ENCODE data around the gene C16orf74. TPM values are rescaled to one million over a fixed set of nuclear protein-coding genes. Genes with fewer than 3 reads are reported as not detected.

The C16orf74 gene
- polyA plus RNA-seq, 2 of the 4 experiments (the other 2 are of a cell fraction), result 3.8 to 9.1 TPM

GRCh38 chr16:85719605-85720301 lies 31.1 kb downstream of the C16orf74 start:
- ATAC-seq, result no peak
- H3K27ac ChIP-seq, result 0 out of 6 replicates have a peak overlapping the region, but pooled peaks of 1 of the 2 experiments have one; percentile 17
- no peak for TF ChIP-seq ZNF302 (CRISPR knock-in tag; IDR thresholded peaks at IDR 0.05)
- no peak for TF ChIP-seq HDAC2 (IDR thresholded peaks at IDR 0.05)
- TF ChIP-seq CBX2 (IDR thresholded peaks at IDR 0.05; ENCODE audit: borderline replicate concordance, low read depth), result no peak
- TF ChIP-seq KDM1A (IDR thresholded peaks at IDR 0.05; ENCODE audit: low read depth), result no peak
- TF ChIP-seq RFX5 (IDR thresholded peaks at IDR 0.05), result no peak
- no peak for TF ChIP-seq GATA3 (IDR thresholded peaks at IDR 0.05; ENCODE audit: borderline replicate concordance)
- no peak for TF ChIP-seq CBX8 (IDR thresholded peaks at IDR 0.05)
- TF ChIP-seq USF2 (IDR thresholded peaks at IDR 0.05), result no peak
- no peak overlapping the region for H3K4me2 ChIP-seq
- H3K9me3 ChIP-seq, result no peaks in the 10 kb centered on the region
- no peak overlapping the region for H3K4me3 ChIP-seq
- POLR2A ChIA-PET, result no interaction called here
- CTCF ChIA-PET, result interaction anchor here (0.6 to 10.7 kb wide), 31 partner anchors 10 to 1472 kb away, joined by 3 to 130 read pairs (median 4); partner anchors contain the start of gene GINS2
- DNase-seq (ENCODE audit: low read depth in 1 of 2, low spot score in 1 of 2), result no peak
- H3K4me1 ChIP-seq, result no peaks in the 10 kb centered on the region
- FAIRE-seq, result no peak
- WGBS (ENCODE audit: missing lambda C conversion rate), result 78% methylated on average over 11 of the region's 11 CpGs

- Histone ChIP-seq H3K4me1 (no peaks in the 10 kb centered on the region), H3K27ac (no peak overlapping the region), H3K4me2 (no peak overlapping the region), H3K9me3 (no peaks in the 10 kb centered on the region), H3K4me3 (no peak overlapping the region)
- ATAC-seq (peak; percentile 48 to 78; a peak in 4 of 6 replicates), FAIRE-seq (no peak), DNase-seq (ENCODE audit: low read depth in 1 of 2, low spot score in 1 of 2) (peak; percentile 47 to 70)
- POLR2A ChIA-PET, result no interaction called here
- 26% methylated on average over 11 of the region's 11 CpGs for WGBS (ENCODE audit: missing lambda C conversion rate)
- CTCF ChIA-PET, result interaction anchor here (0.7 to 10.7 kb wide), 35 partner anchors 9 to 460 kb away, joined by 3 to 130 read pairs (median 5); partner anchors contain the start of gene GINS2
- TF ChIP-seq PHF8 (IDR thresholded peaks at IDR 0.05; ENCODE audit: borderline replicate concordance, low read depth), result no peak
- TF ChIP-seq POLR2AphosphoS2 (conservative IDR thresholded peaks at IDR 0.05; ENCODE audit: low read length), result no peak
- TF ChIP-seq ATOH8 (CRISPR knock-in tag; IDR thresholded peaks at IDR 0.05; ENCODE audit: low read depth), result no peak
- TF ChIP-seq NPAS2 (CRISPR knock-in tag; IDR thresholded peaks at IDR 0.05; ENCODE audit: borderline replicate concordance), result no peak
- no peak for TF ChIP-seq CHD4 (IDR thresholded peaks at IDR 0.05; ENCODE audit: borderline replicate concordance)
- TF ChIP-seq CTCF (IDR thresholded peaks at IDR 0.05), result peak; percentile 57
- TF ChIP-seq HMGXB4 (CRISPR knock-in tag; IDR thresholded peaks at IDR 0.05; ENCODE audit: borderline replicate concordance), result no peak
- TF ChIP-seq HDAC2 (IDR thresholded peaks at IDR 0.05), result no peak
- TF ChIP-seq SREBF2 (IDR thresholded peaks at IDR 0.05), result no peak
- TF ChIP-seq HES2 (IDR thresholded peaks at IDR 0.05), result no peak
- TF ChIP-seq SMC3 (IDR thresholded peaks at IDR 0.05), result peak; percentile 24; the same call in 1 of the 3 replicates
- TF ChIP-seq CHD2 (IDR thresholded peaks at IDR 0.05; ENCODE audit: low read length, partially characterized antibody), result no peak
- TF ChIP-seq CEBPB (IDR thresholded peaks at IDR 0.05), result no peak
- no peak for TF ChIP-seq MAX (IDR thresholded peaks at IDR 0.05)
- TF ChIP-seq RAD21 (conservative IDR thresholded peaks at IDR 0.05 in 1 of 2, IDR thresholded peaks at IDR 0.05 in 1 of 2), result peak; percentile 25 to 40; a peak in 3 of 5 replicates
- TF ChIP-seq KDM5A (IDR thresholded peaks at IDR 0.05), result no peak
- TF ChIP-seq HOXA7 (CRISPR knock-in tag; IDR thresholded peaks at IDR 0.05), result no peak
- peak; percentile 41 for TF ChIP-seq USF2 (IDR thresholded peaks at IDR 0.05)
- TF ChIP-seq RARB (CRISPR knock-in tag; IDR thresholded peaks at IDR 0.05), result no peak
- no peak for TF ChIP-seq EP300 (IDR thresholded peaks at IDR 0.05)
- no peak for TF ChIP-seq MYC (IDR thresholded peaks at IDR 0.05; ENCODE audit: borderline replicate concordance, low read length)
- TF ChIP-seq HOXB5 (CRISPR knock-in tag; IDR thresholded peaks at IDR 0.05), result no peak
- TF ChIP-seq RCOR1 (IDR thresholded peaks at IDR 0.05; ENCODE audit: low read depth, low read length), result no peak
These were observed 32.2 kb downstream of the C16orf74 start for GRCh38 chr16:85718682-85719081.
